B cell (primary cell): Measurements from ENCODE around the gene FAM107B.

ENCODE experiments used
- EZH2 ChIP-seq: IDR thresholded peaks from 2 replicates; pipeline ENCODE4 v1.6.1; 2012; ENCODE audit warnings: borderline replicate concordance, low read depth, mild to moderate bottlenecking, moderate library complexity, low read length; ENCODE audit not compliant: insufficient read depth, poor library complexity, severe bottlenecking
- TF ChIP-seq, protein P1 (sequence below): fragments of 200-600 bp; IDR thresholded peaks from one replicate; pipeline ENCODE4 v1.8.0; 2022; ENCODE audit warnings: antibody characterized with exemption, mild to moderate bottlenecking

GRCh38 chr10:14751014-14751896 lies 23.4 kb downstream of the FAM107B start:
- TF ChIP-seq, protein P1, sequence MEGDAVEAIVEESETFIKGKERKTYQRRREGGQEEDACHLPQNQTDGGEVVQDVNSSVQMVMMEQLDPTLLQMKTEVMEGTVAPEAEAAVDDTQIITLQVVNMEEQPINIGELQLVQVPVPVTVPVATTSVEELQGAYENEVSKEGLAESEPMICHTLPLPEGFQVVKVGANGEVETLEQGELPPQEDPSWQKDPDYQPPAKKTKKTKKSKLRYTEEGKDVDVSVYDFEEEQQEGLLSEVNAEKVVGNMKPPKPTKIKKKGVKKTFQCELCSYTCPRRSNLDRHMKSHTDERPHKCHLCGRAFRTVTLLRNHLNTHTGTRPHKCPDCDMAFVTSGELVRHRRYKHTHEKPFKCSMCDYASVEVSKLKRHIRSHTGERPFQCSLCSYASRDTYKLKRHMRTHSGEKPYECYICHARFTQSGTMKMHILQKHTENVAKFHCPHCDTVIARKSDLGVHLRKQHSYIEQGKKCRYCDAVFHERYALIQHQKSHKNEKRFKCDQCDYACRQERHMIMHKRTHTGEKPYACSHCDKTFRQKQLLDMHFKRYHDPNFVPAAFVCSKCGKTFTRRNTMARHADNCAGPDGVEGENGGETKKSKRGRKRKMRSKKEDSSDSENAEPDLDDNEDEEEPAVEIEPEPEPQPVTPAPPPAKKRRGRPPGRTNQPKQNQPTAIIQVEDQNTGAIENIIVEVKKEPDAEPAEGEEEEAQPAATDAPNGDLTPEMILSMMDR = no peak
- no peak for TF ChIP-seq EZH2
